ENCODE results near the gene PDE8B.

Gene PDE8B

DNA sequence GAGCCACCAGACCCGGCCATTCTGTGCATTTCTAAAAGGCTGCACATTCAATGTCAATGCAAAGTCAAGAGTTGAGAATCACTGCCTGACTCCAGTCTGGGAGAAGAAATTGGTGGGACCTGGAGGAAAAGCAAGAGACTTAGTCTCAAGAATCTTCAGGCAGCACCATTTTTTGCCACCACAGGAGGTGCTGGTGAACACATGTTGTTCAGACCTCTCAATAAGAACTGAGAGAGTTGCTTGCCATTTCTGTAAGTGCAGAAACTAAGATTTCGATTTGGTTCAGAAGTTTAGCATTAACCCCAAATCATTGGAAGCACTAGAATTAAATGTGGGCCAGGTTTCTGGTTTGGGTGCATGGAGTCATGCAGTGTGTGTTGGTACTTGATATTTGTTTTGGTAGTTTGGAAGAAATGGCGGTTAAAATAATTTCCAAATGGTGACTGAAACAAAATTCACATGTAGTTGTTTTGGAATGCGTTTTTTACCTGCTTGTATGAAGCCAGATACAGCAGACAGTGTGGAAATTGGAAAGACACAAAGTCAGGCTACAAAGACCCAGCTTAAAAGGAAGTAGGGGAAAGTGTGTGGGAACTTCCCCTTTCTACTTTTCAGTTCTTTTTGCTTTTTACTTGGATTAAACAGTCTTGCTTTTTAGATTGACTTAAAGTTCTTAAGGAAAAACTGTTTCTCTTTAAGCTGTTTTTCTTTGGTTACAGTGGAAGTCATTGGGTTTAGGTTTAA lies 20.4 kb downstream of the PDE8B start:
- DNase-seq (ENCODE audit: insufficient read length, low spot score) (no peak), FAIRE-seq (no peak)

DNA sequence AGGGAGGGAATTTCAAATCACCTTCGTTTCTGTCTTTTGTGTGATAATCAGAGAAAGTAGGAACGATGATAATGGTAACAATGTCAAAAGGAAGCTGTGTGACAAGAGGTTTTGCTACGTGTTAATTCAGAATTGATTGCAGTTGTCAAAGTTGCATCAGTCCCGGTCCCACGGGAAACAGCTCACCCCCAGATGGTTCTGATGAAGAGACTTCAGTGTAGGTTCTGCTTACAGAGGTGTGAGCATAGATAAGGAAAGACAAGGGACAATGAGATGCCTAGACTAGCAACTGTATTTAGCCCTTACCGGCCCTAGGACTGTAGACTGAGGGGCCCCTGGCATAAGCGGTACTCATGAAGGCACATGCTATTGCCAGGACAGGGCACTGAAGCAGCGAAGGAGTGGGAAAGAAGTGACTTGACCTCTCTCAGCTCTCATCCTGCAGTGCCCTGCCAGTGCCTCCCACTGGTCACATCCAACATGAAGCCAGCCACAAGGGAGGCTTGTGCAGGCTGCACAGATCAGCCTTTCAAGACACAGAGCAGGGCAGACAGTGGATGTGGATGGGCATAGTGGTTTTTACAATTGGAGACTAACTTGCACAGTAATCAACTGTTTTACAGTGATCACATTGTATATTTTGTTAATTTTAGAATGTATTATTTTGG lies 21.1 kb downstream of the PDE8B start:
- DNase-seq (ENCODE audit: insufficient read length, low spot score) (no peak), FAIRE-seq (no peak)

DNA sequence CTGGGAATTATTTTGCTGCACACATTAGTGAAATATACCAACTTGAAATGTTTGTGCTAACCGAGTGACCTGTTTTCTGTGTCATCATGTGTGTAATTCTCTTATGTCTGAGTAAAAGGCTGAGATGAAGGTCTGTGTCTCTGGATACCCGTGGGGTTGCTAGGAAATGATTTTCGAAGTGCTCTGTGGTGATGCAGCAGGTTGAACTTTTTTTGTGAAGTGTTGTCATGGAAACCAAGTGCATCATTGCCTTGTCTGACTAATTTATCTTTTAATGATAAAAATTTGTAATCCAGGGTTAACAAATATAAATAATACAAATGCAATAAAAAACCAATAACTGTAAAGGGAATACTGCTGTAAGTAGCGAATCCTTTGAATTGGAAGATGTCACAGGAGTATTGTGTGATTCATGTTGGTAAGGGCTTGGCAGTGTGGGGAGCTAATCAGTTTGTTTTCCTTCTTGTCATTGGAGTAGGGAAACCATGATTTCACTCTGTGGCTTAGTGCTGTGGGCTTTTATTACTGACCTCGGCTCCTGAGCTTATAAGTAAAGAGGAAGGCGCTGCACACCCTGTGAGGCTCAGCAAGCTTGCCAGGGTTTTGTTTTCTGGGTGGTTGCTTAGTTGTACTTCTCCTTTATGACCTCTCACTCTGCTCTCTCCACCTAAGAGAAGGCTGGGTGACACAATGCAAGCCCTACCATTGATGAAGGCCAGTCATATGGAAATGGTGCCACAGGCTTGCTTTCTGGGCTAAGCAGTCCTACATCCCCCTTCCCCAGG lies 22.3 kb downstream of the PDE8B start:
- no peak for DNase-seq (ENCODE audit: insufficient read length, low spot score)
- no peak for FAIRE-seq

DNA sequence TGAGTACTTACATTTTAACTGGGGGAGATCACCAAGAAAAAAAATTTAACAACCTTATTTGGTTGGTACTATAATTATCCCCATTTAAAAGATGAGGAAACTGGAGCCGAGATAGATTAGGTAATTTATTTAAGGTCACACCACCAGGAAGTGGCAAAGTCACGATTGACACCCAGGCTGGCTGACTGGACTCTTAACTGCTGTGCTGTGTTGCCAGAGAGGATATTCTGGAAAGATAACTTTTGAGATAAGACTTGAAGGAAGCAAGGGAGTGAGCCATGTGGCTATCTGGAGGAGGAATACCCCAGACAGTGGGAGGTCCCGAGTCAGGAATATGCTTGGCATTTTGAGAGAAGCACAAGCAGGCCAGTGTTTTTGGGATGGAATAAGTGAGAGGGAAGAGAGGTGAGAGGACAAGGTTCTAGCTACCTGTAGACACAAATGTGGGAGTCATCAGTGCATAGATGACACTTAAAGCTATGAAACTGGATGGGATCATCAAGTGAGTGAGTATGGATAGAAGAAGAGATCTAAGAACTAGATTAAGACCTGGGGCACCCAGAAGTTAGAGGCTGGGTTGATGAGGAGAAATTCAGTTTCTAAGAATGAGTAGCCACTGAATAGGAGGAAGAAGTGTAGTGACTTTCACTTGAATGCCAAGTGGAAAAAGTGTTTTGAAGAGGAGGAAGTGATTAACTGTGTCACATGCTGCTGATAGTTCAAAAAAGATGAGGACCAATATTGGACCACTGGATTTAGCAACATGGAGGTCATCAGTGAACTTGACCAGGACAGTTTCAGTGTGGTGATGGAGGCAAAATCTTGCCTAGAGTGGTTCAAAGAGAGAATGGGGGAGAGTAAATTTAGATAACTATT lies 25.6 kb downstream of the PDE8B start:
- FAIRE-seq (no peak), DNase-seq (ENCODE audit: insufficient read length, low spot score) (no peak)

- FAIRE-seq: no peak
- no peak for DNase-seq (ENCODE audit: insufficient read length, low spot score)
These were observed 28.8 kb downstream of the PDE8B start for GRCh38 chr5:77239126-77239741.

GRCh38 chr5:77241444-77241843 lies 31.0 kb downstream of the PDE8B start:
- FAIRE-seq (no peak), DNase-seq (ENCODE audit: insufficient read length, low spot score) (no peak)

GRCh38 chr5:77249475-77249874 lies 39.0 kb downstream of the PDE8B start:
- FAIRE-seq (no peak), DNase-seq (ENCODE audit: insufficient read length, low spot score) (no peak)

DNA sequence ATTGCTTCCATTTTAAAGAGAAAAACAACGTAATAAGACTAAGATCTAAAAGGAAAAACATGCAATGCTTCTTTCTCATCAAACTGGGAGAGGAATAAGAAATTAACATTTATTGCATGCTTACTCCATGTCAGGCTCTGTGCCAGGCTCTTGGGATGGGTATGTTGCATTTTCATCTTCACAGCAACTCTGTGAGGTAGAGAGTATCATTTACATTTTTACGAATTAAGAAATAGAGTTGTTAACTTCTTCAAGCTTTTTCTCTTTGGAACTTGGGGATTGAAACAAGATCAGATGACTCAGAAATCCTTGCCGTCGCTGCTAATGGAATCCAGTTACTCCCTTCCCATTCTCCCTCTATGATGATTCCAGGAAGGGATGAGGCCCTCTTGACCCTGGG lies 39.5 kb downstream of the PDE8B start:
- DNase-seq (ENCODE audit: insufficient read length, low spot score) (no peak), FAIRE-seq (no peak)

DNA sequence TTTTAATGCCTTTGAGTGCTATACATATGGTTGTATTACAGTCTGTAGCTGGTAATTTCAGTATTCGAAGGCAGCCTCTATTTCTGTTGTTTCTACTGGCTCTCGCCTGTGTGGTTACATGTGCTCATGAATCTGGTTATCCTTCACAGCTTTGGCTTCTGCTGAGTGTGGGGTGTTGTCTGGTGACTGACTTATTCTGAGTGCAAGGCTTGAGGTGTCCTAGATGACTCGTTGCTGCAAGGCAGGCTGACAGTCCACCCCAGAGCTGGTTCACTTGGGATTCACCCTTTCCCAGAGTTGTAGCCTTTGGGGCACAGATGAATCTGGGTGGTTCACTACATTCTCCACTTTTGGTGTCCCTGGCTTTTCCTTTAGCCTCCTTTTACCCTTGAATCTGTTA lies 41.4 kb downstream of the PDE8B start:
- DNase-seq (ENCODE audit: insufficient read length, low spot score) (no peak), FAIRE-seq (no peak)

DNA sequence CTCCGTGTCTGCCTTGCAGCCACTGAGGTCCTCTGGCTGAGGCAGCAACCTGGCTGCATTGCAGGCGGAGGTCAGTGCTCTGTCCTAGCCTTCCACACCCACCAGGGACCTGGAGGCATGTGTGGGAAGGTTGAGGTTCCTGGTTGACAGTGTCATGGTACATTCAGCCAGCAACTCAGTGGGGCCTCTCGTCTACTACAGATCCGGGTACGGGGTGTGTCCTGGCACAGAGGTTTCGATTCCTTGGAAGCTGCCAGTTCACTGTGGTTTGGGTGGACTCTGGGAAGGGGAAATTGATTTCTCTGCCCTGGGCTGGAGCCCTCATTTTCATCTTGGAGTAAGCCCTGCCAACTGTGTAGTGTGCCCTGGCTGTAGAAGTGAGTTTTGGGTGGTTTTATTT lies 45.1 kb downstream of the PDE8B start:
- FAIRE-seq: peak; percentile 28
- no peak for DNase-seq (ENCODE audit: insufficient read length, low spot score)

GRCh38 chr5:77256406-77256805 lies 45.9 kb downstream of the PDE8B start:
- DNase-seq (ENCODE audit: insufficient read length, low spot score) (no peak), FAIRE-seq (no peak)

GRCh38 chr5:77258652-77259051 lies 48.2 kb downstream of the PDE8B start:
- no peak for DNase-seq (ENCODE audit: insufficient read length, low spot score)
- no peak for FAIRE-seq

- FAIRE-seq (no peak), DNase-seq (ENCODE audit: insufficient read length, low spot score) (no peak)
These were observed 49.0 kb downstream of the PDE8B start for GRCh38 chr5:77259476-77259875.

- DNase-seq (ENCODE audit: insufficient read length, low spot score): no peak
- no peak for FAIRE-seq
These were observed 52.2 kb downstream of the PDE8B start for GRCh38 chr5:77262697-77263096.

DNA sequence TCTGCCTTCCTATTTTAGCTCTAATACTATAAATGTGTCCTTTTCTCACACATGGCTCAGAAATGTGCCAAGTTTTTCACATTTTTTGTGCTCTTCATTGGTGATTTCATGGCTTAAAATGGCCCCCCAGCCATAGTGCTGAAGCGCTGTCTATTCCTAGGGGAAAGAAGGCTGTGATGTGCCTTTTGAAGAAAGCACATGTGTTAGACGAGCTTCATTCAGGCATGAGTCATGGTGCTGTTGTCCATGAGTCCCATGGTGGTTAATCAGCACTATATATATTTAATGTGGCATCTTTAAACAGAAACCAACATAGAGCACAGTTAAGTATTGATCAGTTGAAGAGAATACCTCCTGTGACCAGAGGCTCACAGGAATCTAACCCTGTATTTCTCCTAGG lies 55.8 kb downstream of the PDE8B start:
- FAIRE-seq (no peak), DNase-seq (ENCODE audit: insufficient read length, low spot score) (no peak)

DNA sequence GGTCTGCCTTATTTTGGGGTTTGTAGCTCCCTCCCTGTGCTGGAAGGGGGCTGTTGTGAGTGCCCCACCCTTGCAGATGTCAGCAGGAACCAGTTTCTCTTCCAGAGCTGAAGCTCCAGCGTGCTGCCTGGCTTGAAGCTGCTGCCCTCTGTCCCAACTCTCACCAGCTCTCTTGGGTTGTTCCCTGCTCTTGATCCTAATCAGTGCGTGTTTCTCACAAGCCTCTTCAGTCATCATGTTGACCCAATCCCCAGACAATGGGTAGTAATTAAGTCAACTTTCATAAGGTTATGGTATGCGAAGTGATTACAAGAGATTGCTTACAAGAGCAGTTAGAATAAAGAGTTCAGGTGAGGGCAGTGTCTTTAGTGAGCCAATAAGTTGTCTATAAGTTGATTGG lies 57.0 kb downstream of the PDE8B start:
- FAIRE-seq: no peak
- no peak for DNase-seq (ENCODE audit: insufficient read length, low spot score)

DNA sequence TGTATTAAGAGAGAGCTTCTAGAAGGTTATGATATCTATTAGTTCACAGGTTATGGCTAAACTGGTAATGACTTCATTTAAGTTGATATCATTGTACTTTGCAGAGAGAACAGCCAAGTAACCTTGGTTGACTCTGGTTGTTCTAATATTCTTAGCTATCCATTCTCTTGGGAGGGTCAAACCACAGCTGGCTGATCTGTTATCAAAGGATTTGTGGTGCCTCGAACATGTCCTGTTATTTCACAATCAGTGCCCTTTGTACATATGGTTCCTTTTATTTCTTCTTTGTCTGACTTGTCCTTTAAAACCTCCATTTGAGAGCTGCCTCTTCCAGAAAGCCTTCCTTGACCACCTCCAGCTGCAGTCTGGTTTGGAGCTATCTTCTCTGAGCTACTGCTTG lies 61.7 kb downstream of the PDE8B start:
- FAIRE-seq: no peak
- no peak for DNase-seq (ENCODE audit: insufficient read length, low spot score)

DNA sequence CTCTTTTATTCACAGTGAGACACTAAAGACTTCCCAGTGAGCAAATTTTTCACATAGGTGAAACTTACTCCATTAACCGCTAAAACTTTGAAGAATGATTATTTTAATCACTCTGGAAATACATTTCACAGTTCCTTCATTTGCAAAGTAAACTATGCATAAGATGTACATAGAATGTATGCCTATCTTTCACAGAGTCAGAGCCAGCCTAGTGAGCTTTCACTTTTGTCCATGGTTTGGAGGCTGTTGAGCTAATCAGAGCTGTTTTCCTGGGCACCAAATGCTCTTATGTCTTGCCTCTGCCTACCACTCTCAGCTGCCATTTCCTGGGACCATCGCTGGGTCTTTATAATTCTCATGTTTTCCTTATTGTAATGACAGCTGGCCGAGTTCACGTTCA lies 67.3 kb downstream of the PDE8B start:
- DNase-seq (ENCODE audit: insufficient read length, low spot score) (no peak), FAIRE-seq (no peak)

DNA sequence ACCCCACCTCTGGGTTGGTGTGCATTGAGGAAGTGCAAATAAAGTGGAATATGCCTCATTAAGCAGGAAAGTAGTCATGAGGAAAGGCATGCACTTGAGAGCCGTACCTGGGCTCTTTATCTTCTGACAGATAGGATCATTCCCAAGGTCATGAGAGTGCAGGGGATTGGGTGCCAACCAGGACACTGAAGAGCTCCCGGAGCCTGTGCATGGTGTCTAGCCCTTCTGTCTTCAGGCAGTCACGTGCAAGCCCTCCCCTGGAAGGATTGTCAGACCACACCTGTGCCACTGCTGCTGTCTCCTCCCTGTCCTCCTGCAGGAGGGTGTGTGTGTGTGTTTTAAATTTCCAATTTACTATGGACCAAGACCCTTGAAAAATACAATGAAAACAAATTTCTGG lies 69.6 kb downstream of the PDE8B start:
- no peak for FAIRE-seq
- no peak for DNase-seq (ENCODE audit: insufficient read length, low spot score)

GRCh38 chr5:77281969-77282336 lies 71.5 kb downstream of the PDE8B start:
- FAIRE-seq: peak; percentile 54

More at GRCh38 chr5:77281969-77282336, 71.5 kb downstream of the PDE8B start:
- DNase-seq (ENCODE audit: insufficient read length, low spot score): no peak

Measured in HTR-8/SVneo (cell line).